ENCODE data around the gene PRRG4. TPM values are rescaled to one million over a fixed set of nuclear protein-coding genes. Genes with fewer than 3 reads are reported as not detected.

PRRG4 gene
- total and polyA plus RNA-seq, 11 donors: 0.12 to 1.4 (median 0.39) TPM

DNA sequence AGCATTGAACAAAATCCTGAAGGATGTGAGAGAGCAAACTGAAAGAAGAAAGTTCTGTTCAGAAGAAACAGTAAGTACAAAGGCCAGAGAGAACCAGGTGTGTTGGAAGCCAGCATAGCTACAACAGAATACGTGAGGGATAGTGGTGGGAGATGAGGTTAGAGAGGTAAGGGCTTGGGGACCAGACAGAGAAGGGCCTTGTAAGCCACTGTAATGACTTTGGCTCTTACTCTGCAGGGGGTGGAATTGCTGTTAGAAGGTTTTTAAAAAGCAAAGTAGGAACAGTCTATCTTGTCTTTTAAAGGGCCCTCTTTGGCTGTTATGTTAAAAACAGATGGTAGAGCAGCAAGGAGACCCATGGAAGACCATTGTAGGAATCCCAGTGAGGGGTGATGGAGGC lies 4.2 kb downstream of the PRRG4 start:
- DNase-seq (no peak), ATAC-seq (no peak)
- Histone ChIP-seq H3K36me3 (no peaks in the 10 kb centered on the region), H3K9me3 (no peaks in the 10 kb centered on the region), H3K4me1 (peaks cover 0 to 18% (median 5%) of the 10 kb centered on the region in 12 donors), H3K27me3 (peaks cover 0 to 25% (median 9%) of the 10 kb centered on the region in 9 donors), H3K4me3 (no peak overlapping the region), H3K27ac (no peak overlapping the region)
- intact Hi-C loops (cut with DNase I): no loop called here
- 72 to 88% (median 77%) methylated on average over 1 of the region's 1 CpG for WGBS, 4 donors
- TF ChIP-seq POLR2A (IDR thresholded peaks at IDR 0.05) (no peak), CTCF (IDR thresholded peaks at IDR 0.05) (no peak)

GRCh38 chr11:32836946-32837345 lies 7.2 kb downstream of the PRRG4 start:
- Histone ChIP-seq H3K9me3 (no peaks in the 10 kb centered on the region), H3K36me3 (no peaks in the 10 kb centered on the region), H3K27ac (no peak overlapping the region), H3K4me1 (no peaks in the 10 kb centered on the region), H3K27me3 (peaks cover 0 to 5% (median 0%) of the 10 kb centered on the region in 9 donors), H3K4me3 (no peak overlapping the region)
- ATAC-seq: no peak
- WGBS, 4 donors: 90 to 95% (median 93%) methylated on average over 2 of the region's 2 CpGs
- DNase-seq: no peak
- no peak for TF ChIP-seq CTCF (IDR thresholded peaks at IDR 0.05)
- no peak for TF ChIP-seq POLR2A (IDR thresholded peaks at IDR 0.05)
- intact Hi-C loops (cut with DNase I): no loop called here

GRCh38 chr11:32838505-32839274 lies 9.0 kb downstream of the PRRG4 start:
- Histone ChIP-seq H3K36me3 (no peaks in the 10 kb centered on the region), H3K27ac (no peak overlapping the region), H3K4me3 (no peak overlapping the region), H3K27me3 (peaks cover 0 to 5% (median 0%) of the 10 kb centered on the region in 9 donors), H3K9me3 (no peaks in the 10 kb centered on the region), H3K4me1 (no peaks in the 10 kb centered on the region)
- intact Hi-C loops (cut with DNase I): no loop called here
- no peak for DNase-seq
- ATAC-seq: no peak
- TF ChIP-seq POLR2A (IDR thresholded peaks at IDR 0.05) (no peak), CTCF (IDR thresholded peaks at IDR 0.05) (no peak)
- WGBS, 4 donors: 88 to 93% (median 91%) methylated on average over 2 of the region's 2 CpGs

- TF ChIP-seq CTCF (IDR thresholded peaks at IDR 0.05) (no peak), POLR2A (IDR thresholded peaks at IDR 0.05) (no peak)
- Histone ChIP-seq H3K4me3 (no peak overlapping the region), H3K4me1 (no peaks in the 10 kb centered on the region), H3K27ac (no peak overlapping the region), H3K36me3 (no peaks in the 10 kb centered on the region), H3K9me3 (no peaks in the 10 kb centered on the region), H3K27me3 (peaks cover 0 to 5% (median 0%) of the 10 kb centered on the region in 9 donors)
- WGBS, 4 donors: 86 to 96% (median 91%) methylated on average over 2 of the region's 2 CpGs
- DNase-seq: no peak
- ATAC-seq: no peak
- intact Hi-C loops (cut with DNase I): no loop called here
Measured at GRCh38 chr11:32839308-32839707, 9.6 kb downstream of the PRRG4 start.

All from heart left ventricle (tissue), 16 donors.